Measurements from ENCODE around the gene RBM19. TPM values are rescaled to one million over a fixed set of nuclear protein-coding genes. Genes with fewer than 3 reads are reported as not detected.
A peak's percentile ranks its signal among the peaks of the same experiment; 100 is the strongest.

Gene RBM19
- total and polyA plus RNA-seq, 4 donors: 7.9 to 18.7 (median 9.0) TPM

DNA sequence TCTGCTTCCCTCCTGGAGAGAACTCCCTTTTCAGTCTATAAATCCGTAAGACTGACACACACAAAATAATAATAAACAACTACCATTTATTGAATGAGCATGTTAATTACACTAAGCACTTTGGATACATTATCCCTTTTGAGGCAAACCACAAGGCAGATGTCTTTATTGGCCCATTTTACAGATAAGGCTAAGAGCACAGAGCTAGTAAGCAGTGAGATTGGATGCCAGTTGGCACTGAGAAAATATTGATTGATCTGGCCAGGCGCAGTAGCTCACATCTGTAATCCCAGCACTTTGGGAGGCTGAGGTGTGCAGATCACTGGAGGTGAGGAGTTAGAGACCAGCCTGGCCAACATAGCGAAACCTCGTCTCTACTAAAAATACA, 21.9 kb upstream of the RBM19 start:
- TF ChIP-seq EGR1 (IDR thresholded peaks at IDR 0.05; ENCODE audit: low read depth in 2 of 2) (no peak), HNF4A (conservative IDR thresholded peaks at IDR 0.05) (no peak), RAD21 (IDR thresholded peaks at IDR 0.05) (no peak), RXRA (IDR thresholded peaks at IDR 0.05) (no peak), YY1 (IDR thresholded peaks at IDR 0.05) (no peak), JUND (IDR thresholded peaks at IDR 0.05) (no peak), FOXA2 (IDR thresholded peaks at IDR 0.05) (no peak), FOXA1 (IDR thresholded peaks at IDR 0.05) (no peak), HNF4G (IDR thresholded peaks at IDR 0.05) (no peak), NR2F2 (IDR thresholded peaks at IDR 0.05) (no peak)
- TF ChIP-seq, protein P1, sequence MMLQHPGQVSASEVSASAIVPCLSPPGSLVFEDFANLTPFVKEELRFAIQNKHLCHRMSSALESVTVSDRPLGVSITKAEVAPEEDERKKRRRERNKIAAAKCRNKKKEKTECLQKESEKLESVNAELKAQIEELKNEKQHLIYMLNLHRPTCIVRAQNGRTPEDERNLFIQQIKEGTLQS (IDR thresholded peaks at IDR 0.05): no peak
- TF ChIP-seq, protein P2, sequence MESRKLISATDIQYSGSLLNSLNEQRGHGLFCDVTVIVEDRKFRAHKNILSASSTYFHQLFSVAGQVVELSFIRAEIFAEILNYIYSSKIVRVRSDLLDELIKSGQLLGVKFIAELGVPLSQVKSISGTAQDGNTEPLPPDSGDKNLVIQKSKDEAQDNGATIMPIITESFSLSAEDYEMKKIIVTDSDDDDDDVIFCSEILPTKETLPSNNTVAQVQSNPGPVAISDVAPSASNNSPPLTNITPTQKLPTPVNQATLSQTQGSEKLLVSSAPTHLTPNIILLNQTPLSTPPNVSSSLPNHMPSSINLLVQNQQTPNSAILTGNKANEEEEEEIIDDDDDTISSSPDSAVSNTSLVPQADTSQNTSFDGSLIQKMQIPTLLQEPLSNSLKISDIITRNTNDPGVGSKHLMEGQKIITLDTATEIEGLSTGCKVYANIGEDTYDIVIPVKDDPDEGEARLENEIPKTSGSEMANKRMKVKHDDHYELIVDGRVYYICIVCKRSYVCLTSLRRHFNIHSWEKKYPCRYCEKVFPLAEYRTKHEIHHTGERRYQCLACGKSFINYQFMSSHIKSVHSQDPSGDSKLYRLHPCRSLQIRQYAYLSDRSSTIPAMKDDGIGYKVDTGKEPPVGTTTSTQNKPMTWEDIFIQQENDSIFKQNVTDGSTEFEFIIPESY (IDR thresholded peaks at IDR 0.05): no peak
- TF ChIP-seq, protein P3, sequence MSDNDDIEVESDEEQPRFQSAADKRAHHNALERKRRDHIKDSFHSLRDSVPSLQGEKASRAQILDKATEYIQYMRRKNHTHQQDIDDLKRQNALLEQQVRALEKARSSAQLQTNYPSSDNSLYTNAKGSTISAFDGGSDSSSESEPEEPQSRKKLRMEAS (IDR thresholded peaks at IDR 0.05): no peak
- H3K27ac ChIP-seq (ENCODE audit: low read depth in 1 of 2, low read length in 2 of 2): no peak overlapping the region
- H3K36me3 ChIP-seq (ENCODE audit: control insufficient read depth in 4 of 4, insufficient read depth in 3 of 4, low read depth in 1 of 4, low read length in 3 of 4): no peaks in the 10 kb centered on the region
- DNase-seq (ENCODE audit: low spot score): no peak
- H3K4me1 ChIP-seq (ENCODE audit: control insufficient read depth in 4 of 4, insufficient read depth in 4 of 4, low read length in 3 of 4): peaks cover 0 to 9% (median 2%) of the 10 kb centered on the region in 4 donors
- 68% methylated on average over 4 of the region's 4 CpGs for WGBS
- H3K9ac ChIP-seq (ENCODE audit: low read depth in 1 of 2, low read length in 2 of 2): no peak overlapping the region
- H3K9me3 ChIP-seq (ENCODE audit: control insufficient read depth in 4 of 4, low read length in 3 of 4): no peaks in the 10 kb centered on the region
- no peaks in the 10 kb centered on the region for H3K27me3 ChIP-seq (ENCODE audit: control insufficient read depth in 4 of 4, insufficient read depth in 4 of 4, low read length in 3 of 4)
- H3K4me3 ChIP-seq (ENCODE audit: low read depth in 1 of 3, low read length in 3 of 3): no peak overlapping the region

DNA sequence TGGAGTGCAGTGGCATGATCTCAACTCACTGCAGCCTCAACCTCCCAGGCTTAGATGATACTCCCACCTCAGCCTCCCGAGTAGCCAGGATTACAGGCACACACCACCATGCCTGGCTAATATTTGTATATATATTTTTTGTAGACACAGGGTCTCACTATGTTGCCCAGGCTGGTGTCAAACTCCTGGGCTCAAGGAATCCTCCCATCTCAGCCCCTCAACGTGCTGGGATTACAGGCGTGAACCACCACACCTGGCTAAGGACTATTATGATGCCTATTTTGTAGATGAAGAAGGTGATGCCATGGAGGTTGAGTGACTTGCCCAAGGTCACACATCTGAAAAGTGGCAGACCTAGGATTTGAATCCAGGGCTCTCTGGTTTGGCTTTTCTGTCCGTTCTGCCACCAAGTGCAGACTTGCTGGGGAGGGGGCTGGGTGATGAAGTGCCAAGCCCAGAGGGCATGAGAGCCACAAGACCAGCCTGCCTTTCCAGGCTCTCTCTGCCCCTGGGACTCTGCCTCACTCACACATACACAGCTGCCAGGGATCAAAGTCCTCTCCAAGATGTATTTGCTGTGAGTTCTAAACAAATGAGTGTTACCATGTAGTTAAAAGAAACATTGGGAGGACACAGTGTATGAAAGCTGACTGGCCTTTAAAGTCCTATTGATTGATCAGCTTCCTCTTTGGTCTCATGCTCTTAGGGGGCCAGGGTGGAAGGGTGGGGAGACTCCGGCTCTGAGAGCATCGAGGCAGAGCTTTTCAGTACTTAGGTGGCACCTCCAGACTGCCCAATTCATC, 21.3 kb upstream of the RBM19 start:
- H3K27me3 ChIP-seq (ENCODE audit: control insufficient read depth in 4 of 4, insufficient read depth in 4 of 4, low read length in 3 of 4): no peaks in the 10 kb centered on the region
- DNase-seq (ENCODE audit: low spot score): no peak
- H3K4me1 ChIP-seq (ENCODE audit: control insufficient read depth in 4 of 4, insufficient read depth in 4 of 4, low read length in 3 of 4): peaks cover 0 to 9% (median 2%) of the 10 kb centered on the region in 4 donors
- no peak overlapping the region for H3K9ac ChIP-seq (ENCODE audit: low read depth in 1 of 2, low read length in 2 of 2)
- WGBS: 53% methylated on average over 6 of the region's 6 CpGs
- H3K36me3 ChIP-seq (ENCODE audit: control insufficient read depth in 4 of 4, insufficient read depth in 3 of 4, low read depth in 1 of 4, low read length in 3 of 4): no peaks in the 10 kb centered on the region
- no peaks in the 10 kb centered on the region for H3K9me3 ChIP-seq (ENCODE audit: control insufficient read depth in 4 of 4, low read length in 3 of 4)
- TF ChIP-seq EGR1 (IDR thresholded peaks at IDR 0.05; ENCODE audit: low read depth in 2 of 2) (no peak), RXRA (IDR thresholded peaks at IDR 0.05) (peak in 1 of 2 donors; percentile 28), FOXA1 (IDR thresholded peaks at IDR 0.05) (no peak), SP1 (IDR thresholded peaks at IDR 0.05) (peak; percentile 76), RAD21 (IDR thresholded peaks at IDR 0.05) (peak in 1 of 2 donors; percentile 10), TAF1 (conservative IDR thresholded peaks at IDR 0.05) (no peak), HNF4A (conservative IDR thresholded peaks at IDR 0.05) (peak; percentile 83 to 87), JUND (IDR thresholded peaks at IDR 0.05) (no peak), GABPA (IDR thresholded peaks at IDR 0.05 in 1 of 2, conservative IDR thresholded peaks at IDR 0.05 in 1 of 2) (no peak), YY1 (IDR thresholded peaks at IDR 0.05) (no peak), FOXA2 (IDR thresholded peaks at IDR 0.05) (no peak), HNF4G (IDR thresholded peaks at IDR 0.05) (peak; percentile 72), NR2F2 (IDR thresholded peaks at IDR 0.05) (no peak)
- TF ChIP-seq, protein P4, sequence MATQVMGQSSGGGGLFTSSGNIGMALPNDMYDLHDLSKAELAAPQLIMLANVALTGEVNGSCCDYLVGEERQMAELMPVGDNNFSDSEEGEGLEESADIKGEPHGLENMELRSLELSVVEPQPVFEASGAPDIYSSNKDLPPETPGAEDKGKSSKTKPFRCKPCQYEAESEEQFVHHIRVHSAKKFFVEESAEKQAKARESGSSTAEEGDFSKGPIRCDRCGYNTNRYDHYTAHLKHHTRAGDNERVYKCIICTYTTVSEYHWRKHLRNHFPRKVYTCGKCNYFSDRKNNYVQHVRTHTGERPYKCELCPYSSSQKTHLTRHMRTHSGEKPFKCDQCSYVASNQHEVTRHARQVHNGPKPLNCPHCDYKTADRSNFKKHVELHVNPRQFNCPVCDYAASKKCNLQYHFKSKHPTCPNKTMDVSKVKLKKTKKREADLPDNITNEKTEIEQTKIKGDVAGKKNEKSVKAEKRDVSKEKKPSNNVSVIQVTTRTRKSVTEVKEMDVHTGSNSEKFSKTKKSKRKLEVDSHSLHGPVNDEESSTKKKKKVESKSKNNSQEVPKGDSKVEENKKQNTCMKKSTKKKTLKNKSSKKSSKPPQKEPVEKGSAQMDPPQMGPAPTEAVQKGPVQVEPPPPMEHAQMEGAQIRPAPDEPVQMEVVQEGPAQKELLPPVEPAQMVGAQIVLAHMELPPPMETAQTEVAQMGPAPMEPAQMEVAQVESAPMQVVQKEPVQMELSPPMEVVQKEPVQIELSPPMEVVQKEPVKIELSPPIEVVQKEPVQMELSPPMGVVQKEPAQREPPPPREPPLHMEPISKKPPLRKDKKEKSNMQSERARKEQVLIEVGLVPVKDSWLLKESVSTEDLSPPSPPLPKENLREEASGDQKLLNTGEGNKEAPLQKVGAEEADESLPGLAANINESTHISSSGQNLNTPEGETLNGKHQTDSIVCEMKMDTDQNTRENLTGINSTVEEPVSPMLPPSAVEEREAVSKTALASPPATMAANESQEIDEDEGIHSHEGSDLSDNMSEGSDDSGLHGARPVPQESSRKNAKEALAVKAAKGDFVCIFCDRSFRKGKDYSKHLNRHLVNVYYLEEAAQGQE (IDR thresholded peaks at IDR 0.05): no peak
- TF ChIP-seq, protein P5, sequence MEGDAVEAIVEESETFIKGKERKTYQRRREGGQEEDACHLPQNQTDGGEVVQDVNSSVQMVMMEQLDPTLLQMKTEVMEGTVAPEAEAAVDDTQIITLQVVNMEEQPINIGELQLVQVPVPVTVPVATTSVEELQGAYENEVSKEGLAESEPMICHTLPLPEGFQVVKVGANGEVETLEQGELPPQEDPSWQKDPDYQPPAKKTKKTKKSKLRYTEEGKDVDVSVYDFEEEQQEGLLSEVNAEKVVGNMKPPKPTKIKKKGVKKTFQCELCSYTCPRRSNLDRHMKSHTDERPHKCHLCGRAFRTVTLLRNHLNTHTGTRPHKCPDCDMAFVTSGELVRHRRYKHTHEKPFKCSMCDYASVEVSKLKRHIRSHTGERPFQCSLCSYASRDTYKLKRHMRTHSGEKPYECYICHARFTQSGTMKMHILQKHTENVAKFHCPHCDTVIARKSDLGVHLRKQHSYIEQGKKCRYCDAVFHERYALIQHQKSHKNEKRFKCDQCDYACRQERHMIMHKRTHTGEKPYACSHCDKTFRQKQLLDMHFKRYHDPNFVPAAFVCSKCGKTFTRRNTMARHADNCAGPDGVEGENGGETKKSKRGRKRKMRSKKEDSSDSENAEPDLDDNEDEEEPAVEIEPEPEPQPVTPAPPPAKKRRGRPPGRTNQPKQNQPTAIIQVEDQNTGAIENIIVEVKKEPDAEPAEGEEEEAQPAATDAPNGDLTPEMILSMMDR (IDR thresholded peaks at IDR 0.05; ENCODE audit: low read depth, low read length, missing input control): no peak
- TF ChIP-seq, protein P2 (IDR thresholded peaks at IDR 0.05): no peak
- TF ChIP-seq, protein P1 (IDR thresholded peaks at IDR 0.05): no peak
- TF ChIP-seq, protein P3 (IDR thresholded peaks at IDR 0.05): no peak
- H3K27ac ChIP-seq (ENCODE audit: low read depth in 1 of 2, low read length in 2 of 2): no peak overlapping the region
- H3K4me3 ChIP-seq (ENCODE audit: low read depth in 1 of 3, low read length in 3 of 3): no peak overlapping the region
